ENCODE results near the gene AGPAT1. TPM values are rescaled to one million over a fixed set of nuclear protein-coding genes. Genes with fewer than 3 reads are reported as not detected.

AGPAT1 gene
- total and polyA plus RNA-seq, 10 of the 15 experiments (the other 5 are each of a cell fraction or from before 2014, with no cell fraction given): 13.9 to 39.5 (median 24.7) TPM

DNA sequence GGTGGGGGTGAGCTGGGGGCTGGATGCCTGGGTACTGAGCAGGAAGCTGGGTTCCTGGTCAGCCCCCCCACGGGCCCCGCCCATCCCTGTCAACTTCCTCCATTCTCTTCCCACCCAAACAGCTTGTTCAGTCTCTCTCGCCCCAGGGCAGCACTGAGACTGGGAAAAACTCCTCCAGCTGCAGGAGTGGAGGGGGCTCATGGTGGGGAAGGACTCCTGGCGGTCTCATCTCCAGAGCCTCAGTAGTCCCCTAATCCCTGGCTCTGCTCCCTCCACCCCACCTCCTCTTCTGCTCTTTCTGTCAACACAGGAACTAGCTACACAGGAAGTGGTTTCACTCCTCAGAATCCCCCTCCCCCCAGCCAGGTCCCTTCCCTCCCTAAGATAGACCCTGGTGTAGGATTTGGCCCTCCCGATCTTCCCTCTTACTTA, 16.7 kb upstream of the AGPAT1 start, which contains the start of gene GPSM3 (continued):
- TF ChIP-seq, protein P1, sequence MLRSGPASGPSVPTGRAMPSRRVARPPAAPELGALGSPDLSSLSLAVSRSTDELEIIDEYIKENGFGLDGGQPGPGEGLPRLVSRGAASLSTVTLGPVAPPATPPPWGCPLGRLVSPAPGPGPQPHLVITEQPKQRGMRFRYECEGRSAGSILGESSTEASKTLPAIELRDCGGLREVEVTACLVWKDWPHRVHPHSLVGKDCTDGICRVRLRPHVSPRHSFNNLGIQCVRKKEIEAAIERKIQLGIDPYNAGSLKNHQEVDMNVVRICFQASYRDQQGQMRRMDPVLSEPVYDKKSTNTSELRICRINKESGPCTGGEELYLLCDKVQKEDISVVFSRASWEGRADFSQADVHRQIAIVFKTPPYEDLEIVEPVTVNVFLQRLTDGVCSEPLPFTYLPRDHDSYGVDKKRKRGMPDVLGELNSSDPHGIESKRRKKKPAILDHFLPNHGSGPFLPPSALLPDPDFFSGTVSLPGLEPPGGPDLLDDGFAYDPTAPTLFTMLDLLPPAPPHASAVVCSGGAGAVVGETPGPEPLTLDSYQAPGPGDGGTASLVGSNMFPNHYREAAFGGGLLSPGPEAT (IDR thresholded peaks at IDR 0.05; ENCODE audit: low read depth): peak; percentile 65; the same call in 1 of the 2 replicates
- no peak; the same call in 1 of the 2 replicates for TF ChIP-seq MXI1 (IDR thresholded peaks at IDR 0.05; ENCODE audit: low read depth, low read length)
- TF ChIP-seq ZNF207 (IDR thresholded peaks at IDR 0.05; ENCODE audit: borderline replicate concordance): no peak
- peak; percentile 86 for TF ChIP-seq EED (IDR thresholded peaks at IDR 0.05; ENCODE audit: low read depth)
- no peak for TF ChIP-seq YBX1 (IDR thresholded peaks at IDR 0.05)
- TF ChIP-seq ETV6 (conservative IDR thresholded peaks at IDR 0.05 in 1 of 2, IDR thresholded peaks at IDR 0.05 in 1 of 2; ENCODE audit: borderline replicate concordance in 1 of 2, low read depth in 1 of 2): peak in 1 of 2 experiments; percentile 65; a peak in 1 of 4 replicates
- TF ChIP-seq ZSCAN29 (IDR thresholded peaks at IDR 0.05): no peak
- TF ChIP-seq USF1 (IDR thresholded peaks at IDR 0.05; ENCODE audit: borderline replicate concordance, extremely low read length, insufficient read depth, low read depth, low read length): no peak
- no peak for TF ChIP-seq SIX5 (IDR thresholded peaks at IDR 0.05; ENCODE audit: low read depth, low read length, severe bottlenecking)
- peak; percentile 58; the same call in 1 of the 3 replicates for TF ChIP-seq POU2F2 (IDR thresholded peaks at IDR 0.05; ENCODE audit: borderline replicate concordance, low read depth, low read length)
- TF ChIP-seq CUX1 (IDR thresholded peaks at IDR 0.05; ENCODE audit: insufficient replicate concordance, low read depth, low read length): no peak
- TF ChIP-seq GATAD2B (conservative IDR thresholded peaks at IDR 0.05; ENCODE audit: low read depth): 0 out of 2 replicates have a peak, but pooled peaks have one; percentile 29
- TF ChIP-seq, protein P2, sequence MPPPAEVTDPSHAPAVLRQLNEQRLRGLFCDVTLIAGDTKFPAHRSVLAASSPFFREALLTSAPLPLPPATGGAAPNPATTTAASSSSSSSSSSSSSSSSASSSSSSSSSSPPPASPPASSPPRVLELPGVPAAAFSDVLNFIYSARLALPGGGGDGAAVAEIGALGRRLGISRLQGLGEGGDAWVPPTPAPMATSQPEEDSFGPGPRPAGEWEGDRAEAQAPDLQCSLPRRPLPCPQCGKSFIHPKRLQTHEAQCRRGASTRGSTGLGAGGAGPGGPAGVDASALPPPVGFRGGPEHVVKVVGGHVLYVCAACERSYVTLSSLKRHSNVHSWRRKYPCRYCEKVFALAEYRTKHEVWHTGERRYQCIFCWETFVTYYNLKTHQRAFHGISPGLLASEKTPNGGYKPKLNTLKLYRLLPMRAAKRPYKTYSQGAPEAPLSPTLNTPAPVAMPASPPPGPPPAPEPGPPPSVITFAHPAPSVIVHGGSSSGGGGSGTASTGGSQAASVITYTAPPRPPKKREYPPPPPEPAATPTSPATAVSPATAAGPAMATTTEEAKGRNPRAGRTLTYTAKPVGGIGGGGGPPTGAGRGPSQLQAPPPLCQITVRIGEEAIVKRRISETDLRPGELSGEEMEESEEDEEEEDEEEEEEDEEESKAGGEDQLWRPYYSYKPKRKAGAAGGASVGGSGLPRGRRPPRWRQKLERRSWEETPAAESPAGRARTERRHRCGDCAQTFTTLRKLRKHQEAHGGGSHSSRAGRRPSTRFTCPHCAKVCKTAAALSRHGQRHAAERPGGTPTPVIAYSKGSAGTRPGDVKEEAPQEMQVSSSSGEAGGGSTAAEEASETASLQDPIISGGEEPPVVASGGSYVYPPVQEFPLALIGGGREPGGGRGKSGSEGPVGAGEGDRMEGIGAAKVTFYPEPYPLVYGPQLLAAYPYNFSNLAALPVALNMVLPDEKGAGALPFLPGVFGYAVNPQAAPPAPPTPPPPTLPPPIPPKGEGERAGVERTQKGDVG (CRISPR knock-in tag; IDR thresholded peaks at IDR 0.05): no peak
- 0 out of 2 replicates have a peak, but pooled peaks have one; percentile 37 for TF ChIP-seq IRF4 (IDR thresholded peaks at IDR 0.05; ENCODE audit: low read depth, low read length)
- no peak for TF ChIP-seq SREBF2 (IDR thresholded peaks at IDR 0.05; ENCODE audit: low read length)
- no peak for TF ChIP-seq KAT2A (conservative IDR thresholded peaks at IDR 0.05; ENCODE audit: control insufficient read depth, low read depth, low read length)
- peak; percentile 59; the same call in 1 of the 2 replicates for TF ChIP-seq SMAD5 (IDR thresholded peaks at IDR 0.05; ENCODE audit: low read depth)

Measured in GM12878 (cell line).